LNCaP clone FGC (cell line): ENCODE data around the gene TAF1B.

ENCODE experiments used
- DNase-seq: peaks from one replicate; pipeline ENCODE4 v3.0.0-alpha.2; 2011; ENCODE audit warnings: low read depth
- H3K4me3 ChIP-seq: 2 replicates; pipeline ENCODE4 v1.5.1; 2011; ENCODE audit warnings: mild to moderate bottlenecking, low read depth, low read length, control low read depth
- TF ChIP-seq, protein P1 (sequence below): IDR thresholded peaks from 2 replicates; pipeline ENCODE4 v1.5.1; 2012; ENCODE audit warnings: mild to moderate bottlenecking; ENCODE audit not compliant: control insufficient read depth, insufficient read depth; ENCODE audit errors: extremely low read depth

Gene TAF1B

GRCh38 chr2:9843229-9844035 lies at the start of gene TAF1B:
TAF1B (plus strand) TSS chr2:9843474; CDS start chr2:9843542, 68 bp downstream.
- peak; percentile 71 for DNase-seq
- TF ChIP-seq, protein P1, sequence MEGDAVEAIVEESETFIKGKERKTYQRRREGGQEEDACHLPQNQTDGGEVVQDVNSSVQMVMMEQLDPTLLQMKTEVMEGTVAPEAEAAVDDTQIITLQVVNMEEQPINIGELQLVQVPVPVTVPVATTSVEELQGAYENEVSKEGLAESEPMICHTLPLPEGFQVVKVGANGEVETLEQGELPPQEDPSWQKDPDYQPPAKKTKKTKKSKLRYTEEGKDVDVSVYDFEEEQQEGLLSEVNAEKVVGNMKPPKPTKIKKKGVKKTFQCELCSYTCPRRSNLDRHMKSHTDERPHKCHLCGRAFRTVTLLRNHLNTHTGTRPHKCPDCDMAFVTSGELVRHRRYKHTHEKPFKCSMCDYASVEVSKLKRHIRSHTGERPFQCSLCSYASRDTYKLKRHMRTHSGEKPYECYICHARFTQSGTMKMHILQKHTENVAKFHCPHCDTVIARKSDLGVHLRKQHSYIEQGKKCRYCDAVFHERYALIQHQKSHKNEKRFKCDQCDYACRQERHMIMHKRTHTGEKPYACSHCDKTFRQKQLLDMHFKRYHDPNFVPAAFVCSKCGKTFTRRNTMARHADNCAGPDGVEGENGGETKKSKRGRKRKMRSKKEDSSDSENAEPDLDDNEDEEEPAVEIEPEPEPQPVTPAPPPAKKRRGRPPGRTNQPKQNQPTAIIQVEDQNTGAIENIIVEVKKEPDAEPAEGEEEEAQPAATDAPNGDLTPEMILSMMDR = peak; percentile 40

GRCh38 chr2:9793918-9794717 lies 49.2 kb upstream of the TAF1B start:
- DNase-seq = no peak
- H3K4me3 ChIP-seq = no peak overlapping the region
- TF ChIP-seq, protein P1 = no peak

More at GRCh38 chr2:9843229-9844035, at the start of gene TAF1B:
- H3K4me3 ChIP-seq = peak within 1 kb of the TSS; percentile 79

DNA sequence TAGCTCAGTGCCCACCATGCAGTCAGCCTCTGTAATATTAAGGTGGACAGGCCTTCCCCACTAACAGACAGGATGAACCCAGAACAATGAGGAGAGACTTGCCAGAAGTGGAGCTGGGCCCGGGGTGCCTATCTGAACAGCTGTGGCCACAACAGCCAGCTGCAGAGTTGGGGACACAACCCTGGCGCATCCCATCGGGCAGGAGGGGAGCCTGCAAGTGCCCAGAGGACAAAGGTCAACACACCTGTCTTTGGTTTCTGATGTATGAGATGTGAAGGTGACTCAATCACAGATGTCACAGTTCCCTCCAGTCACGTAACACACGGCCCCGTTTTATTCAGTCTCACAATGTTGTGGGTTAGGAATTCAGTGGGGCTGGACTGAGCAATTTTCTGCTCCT lies 48.2 kb upstream of the TAF1B start:
- DNase-seq = no peak
- TF ChIP-seq, protein P1 = no peak
- no peak overlapping the region for H3K4me3 ChIP-seq

GRCh38 chr2:9796056-9797010 lies 46.9 kb upstream of the TAF1B start:
- TF ChIP-seq, protein P1 = no peak
- DNase-seq = no peak
- H3K4me3 ChIP-seq = no peak overlapping the region

GRCh38 chr2:9797086-9797485 lies 46.2 kb upstream of the TAF1B start:
- DNase-seq = no peak
- no peak overlapping the region for H3K4me3 ChIP-seq
- TF ChIP-seq, protein P1 = no peak
